Activated CD8-positive, alpha-beta memory T cell treated with anti-CD3 and anti-CD28 coated beads for 36 hours (primary cell): Measurements from ENCODE around the gene PIK3CG. TPM values are rescaled to one million over a fixed set of nuclear protein-coding genes. Genes with fewer than 3 reads are reported as not detected.
"Not testable (repeated sequence)": the region's sequence is repeated elsewhere in the genome, so short reads cannot be mapped to it uniquely, and the experiment has no call there.

ENCODE experiments used
- CTCF ChIA-PET: fragments of 350-600 bp; sonication (Branson Sonifier 250); formaldehyde crosslinking; loops from one replicate; lab custom pipeline; 2021; ENCODE audit warnings: antibody characterized with exemption; lab: Charles Lee
- POLR2A ChIA-PET: fragments of 350-600 bp; sonication (Branson Sonifier 250); formaldehyde crosslinking; loops from one replicate; lab custom pipeline; 2021; ENCODE audit warnings: antibody characterized with exemption; lab: Charles Lee
- total RNA-seq, 2 experiments: library from RNA; stranded (reverse); gene quantifications; one replicate each; pipeline ENCODE4 v1.2.3, GENCODE V29; 2021

PIK3CG gene
- 10 to 100 TPM; 26.6 to 26.9 TPM for total RNA-seq

DNA sequence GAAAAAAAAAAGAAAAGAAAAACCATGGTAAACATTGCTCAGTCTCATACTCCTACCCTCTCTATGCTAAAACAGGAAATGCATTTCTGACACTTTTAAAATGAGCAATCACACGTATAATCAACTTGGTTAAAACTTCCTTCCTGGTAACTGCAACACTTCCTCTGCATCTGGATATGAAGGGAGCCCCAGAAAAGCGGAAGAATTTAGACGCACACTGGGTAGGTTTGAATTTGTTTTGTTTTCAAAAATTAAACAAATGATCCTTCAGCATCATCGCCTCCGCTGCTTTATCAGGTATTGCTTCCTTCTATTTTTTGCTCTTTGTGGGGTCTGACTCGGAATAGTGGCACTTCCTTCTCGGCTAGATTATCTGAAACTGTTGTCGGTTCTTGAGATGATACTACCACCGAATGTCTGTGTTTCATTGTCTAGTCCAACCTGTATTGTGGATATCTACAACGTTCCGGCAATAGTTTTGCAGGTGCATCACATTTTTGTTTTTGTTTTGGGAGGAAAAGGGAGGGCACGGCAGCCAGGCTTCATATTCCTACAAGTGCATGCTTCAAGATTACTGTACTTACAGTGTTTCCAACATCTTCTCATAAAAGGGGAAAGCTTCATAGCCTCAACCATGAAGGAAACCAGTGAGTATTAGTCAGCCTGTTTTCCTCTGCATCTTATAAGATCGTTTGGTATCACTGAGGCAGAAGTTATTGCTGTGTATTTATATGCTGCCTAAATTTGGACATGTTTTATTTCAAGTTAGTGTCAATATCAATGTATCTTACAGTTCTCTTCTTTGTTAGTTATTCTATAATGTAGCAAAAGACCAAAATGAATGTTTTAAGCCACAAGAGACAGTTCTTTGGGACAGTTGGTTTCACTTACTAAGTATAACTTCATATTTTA, at the start of gene PIK3CG:
TSS of gene PIK3CG (plus strand) at position 153 of the 912 bp plus-strand sequence. CDS start 2,280 bp downstream, outside the sequence.
- CTCF ChIA-PET, result no interaction called here
- POLR2A ChIA-PET, result interaction anchor here (0.7 kb wide), 1 partner anchor 72 kb away, joined by 3 read pairs; no protein-coding TSS in a partner anchor

DNA sequence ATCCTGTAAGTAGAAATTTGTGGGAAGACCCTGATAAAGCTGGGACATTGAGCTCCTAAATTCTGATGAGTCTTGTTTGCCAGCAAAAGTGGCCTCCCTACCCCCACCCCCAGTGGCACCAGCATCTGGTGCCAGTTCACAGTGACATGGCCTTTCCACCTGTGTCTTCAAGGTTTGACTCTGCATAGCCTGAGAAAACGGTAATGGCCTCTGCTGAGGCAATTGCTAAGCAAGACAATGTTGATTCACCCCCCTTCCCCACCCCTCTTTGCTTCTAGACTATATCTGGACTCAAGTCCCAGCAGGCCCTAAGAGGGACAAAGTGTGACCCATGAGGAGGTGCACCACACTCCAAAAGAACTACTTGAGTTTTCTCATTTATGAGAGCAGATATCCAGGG, 48.0 kb upstream of the PIK3CG start:
- POLR2A ChIA-PET, result no interaction called here
- CTCF ChIA-PET, result no interaction called here

DNA sequence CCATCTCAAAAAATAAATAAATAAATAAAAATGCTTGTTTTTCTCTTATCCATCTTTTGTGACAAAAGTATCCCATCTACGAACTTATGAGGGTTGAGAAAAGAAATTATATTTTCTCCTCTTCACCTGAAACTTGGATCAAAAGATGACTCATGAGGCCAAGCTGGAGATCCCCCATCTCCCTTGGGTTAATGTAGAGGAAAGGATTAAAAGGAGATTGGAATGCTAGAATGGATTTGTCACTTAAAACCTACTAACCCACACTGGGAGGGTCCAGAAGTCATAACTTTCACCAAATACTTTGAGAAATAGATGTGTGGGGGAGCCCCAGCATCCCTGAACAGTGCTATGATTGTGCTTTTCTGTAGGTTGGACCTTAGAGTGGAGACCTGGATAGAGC, 46.3 kb upstream of the PIK3CG start:
- ChIA-PET CTCF (no interaction called here), POLR2A (no interaction called here)

DNA sequence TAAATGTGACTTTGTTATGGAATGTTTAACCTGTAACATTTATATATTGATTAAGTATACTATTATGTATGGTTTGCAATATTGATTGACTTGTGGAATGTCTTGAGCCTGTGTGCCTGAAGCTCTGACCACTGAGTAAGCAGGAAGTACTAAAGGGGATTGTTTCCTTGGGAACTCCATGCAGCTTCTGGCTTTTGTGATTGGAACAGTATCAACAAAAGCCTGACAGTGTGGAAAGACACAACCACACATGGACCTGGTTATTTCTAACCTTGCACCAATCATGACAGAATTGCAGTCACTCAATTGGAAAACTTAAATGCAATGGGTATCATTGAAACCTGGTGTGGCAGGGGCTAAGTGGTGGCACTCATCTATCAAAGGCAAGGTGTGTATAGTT, 45.5 kb upstream of the PIK3CG start:
- CTCF ChIA-PET, result no interaction called here
- POLR2A ChIA-PET, result no interaction called here

DNA sequence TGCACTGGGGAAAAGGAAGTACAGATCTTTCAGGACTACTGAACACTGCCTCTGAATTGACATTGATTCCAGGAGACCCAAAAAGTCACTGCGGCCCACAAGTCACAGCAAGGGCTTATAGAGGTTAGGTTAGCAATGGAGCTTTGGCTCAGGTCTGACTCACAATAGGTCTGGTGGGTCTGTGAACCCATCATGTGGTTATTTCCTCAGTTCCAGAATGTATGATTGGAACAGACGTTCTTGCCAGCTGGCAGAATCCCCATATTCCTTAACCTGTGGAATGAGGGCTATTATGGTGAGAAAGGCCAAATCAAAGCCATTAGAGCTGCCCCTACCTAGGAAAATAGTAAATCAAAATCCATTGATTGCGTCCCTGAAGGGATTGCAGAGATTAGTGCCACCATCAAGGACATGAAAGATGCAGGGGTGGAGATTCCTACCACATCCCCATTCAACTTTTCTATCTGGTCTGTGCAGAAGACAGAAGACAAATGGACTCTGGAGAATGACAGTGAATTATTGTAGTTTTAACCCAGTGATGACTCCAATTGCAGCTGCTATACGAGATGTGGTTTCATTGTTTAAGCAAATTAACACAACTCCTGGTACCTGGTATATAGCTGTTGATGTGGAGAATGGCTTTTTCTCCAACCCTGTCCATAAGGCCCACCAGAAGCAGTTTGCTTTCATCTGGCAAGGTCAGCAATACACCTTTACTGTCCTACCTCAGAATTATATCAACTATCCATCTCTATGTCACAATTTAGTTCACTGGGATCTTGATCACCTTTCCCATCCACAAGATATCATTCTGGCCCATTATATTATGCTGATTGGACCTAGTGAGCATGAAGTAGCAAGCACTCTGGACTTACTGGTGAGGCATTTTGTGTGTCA, 44.5 kb upstream of the PIK3CG start:
- CTCF ChIA-PET, result no interaction called here
- POLR2A ChIA-PET, result no interaction called here

DNA sequence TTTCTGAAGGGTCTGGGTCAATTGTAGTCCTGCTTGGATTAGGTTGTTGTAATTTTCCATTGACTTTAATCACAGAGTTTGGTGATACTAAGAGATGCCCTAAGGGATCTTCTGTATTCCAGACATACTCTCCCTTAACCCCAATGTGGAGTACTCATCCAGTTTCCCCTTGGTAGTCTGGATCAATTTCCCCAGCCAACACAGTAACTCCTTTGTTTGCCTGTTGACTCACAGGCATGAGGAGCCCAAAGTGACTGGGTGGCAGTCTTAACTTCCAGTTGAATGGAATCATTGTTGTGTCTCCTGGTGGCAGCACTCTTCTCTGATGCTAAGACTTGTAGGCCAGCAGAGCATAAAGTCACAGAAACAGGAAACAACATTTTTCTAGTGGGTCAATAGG, 41.5 kb upstream of the PIK3CG start:
- POLR2A ChIA-PET, result no interaction called here
- CTCF ChIA-PET, result no interaction called here

DNA sequence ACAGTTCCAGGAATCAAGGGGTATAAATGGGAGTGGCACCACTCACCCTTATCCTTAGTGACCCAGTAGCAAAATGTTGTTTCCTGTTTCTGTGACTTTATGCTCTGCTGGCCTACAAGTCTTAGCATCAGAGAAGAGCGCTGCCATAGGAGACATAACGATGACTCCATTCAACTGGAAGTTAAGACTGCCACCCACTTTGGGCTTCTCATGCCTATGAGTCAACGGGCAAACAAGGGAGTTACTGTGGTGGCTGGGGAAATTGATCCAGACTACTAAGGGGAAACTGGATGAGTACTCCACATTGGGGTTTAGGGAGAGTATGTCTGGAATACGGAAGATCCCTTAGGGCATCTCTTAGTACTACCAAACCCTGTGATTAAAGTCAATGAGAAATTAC, 40.6 kb upstream of the PIK3CG start:
- ChIA-PET CTCF (no interaction called here), POLR2A (no interaction called here)

DNA sequence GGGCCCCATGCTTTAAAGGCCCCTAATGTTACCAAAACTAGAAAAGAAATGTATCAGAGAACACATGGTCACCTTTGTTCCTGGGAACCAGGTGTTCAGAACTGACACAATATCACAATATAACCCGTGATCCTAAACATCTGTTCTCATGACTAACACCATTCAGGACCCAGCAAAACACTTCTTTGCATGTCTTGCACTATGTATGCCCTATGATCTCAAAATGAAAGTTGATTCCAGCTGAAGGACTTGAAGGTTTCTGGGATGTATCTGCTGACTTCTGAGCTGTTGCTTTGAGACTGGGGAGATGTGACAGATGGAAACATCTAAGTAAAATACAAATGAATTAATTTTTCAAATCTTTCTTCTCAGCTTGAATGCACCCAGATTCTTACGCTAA, 37.5 kb upstream of the PIK3CG start:
- CTCF ChIA-PET, result no interaction called here

DNA sequence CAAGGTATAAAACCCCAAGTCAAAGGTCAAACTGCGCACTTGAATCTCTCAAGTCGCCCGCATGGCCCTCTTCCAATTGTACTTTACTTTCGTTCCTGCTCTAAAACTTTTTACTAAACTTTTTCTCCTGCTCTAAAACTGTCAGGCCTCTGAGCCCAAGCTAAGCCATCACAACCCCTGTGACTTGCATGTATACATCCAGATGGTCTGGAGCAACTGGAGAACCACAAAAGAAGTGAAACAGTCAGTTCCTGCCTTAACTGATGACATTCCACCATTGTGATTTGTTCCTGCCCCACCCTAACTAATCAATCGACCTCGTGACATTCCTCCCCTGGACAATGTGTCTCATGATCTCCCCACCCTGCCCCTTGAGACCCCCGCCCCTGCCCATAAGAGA, 35.6 kb upstream of the PIK3CG start:
- CTCF ChIA-PET, result no interaction called here
- POLR2A ChIA-PET, result no interaction called here

More for the DNA sequence above, 37.5 kb upstream of the PIK3CG start:
- POLR2A ChIA-PET, result no interaction called here

DNA sequence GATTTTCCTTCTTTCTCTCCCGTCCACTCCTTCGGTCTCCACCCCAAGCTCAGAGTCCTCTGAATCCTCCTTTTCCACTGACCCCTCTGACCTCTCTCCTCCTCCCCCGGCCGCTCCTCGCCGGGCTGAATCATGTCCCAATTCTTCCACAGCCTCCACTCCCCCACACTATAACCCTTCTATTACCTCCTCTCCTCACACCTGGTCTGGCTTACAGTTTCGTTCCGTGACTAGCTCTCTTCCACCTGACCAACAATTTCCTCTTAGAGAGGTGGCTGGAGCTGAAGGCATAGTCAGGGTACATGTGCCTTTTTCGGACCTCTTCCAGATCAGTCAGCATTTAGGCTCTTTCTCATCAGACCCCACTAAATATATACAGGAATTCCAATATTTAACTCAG, 34.2 kb upstream of the PIK3CG start:
- POLR2A ChIA-PET, result not testable (repeated sequence)
- CTCF ChIA-PET, result interaction anchor here (0.6 kb wide), 1 partner anchor 254 kb away, joined by 3 read pairs; no protein-coding TSS in a partner anchor

DNA sequence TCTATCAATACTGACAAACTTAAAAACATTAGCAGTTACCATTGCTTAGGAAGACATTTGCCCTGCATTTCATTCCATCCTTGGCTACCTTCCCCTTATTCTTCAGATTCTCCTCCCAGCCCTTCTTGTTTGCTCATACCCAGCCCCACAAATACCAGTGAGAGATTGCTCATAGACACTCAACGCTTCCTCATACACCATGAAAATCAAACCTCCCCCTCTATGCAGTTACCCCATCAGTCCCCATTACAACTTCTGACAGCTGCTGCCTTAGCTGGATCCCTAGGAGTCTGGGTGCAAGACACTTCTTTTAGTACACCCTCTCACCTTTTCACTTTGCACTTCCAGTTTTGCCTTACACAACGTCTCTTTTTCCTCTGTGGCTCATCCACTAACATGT, 28.3 kb upstream of the PIK3CG start:
- CTCF ChIA-PET, result interaction anchor here (0.6 kb wide), 1 partner anchor 289 kb away, joined by 3 read pairs; no protein-coding TSS in a partner anchor
- POLR2A ChIA-PET, result no interaction called here

DNA sequence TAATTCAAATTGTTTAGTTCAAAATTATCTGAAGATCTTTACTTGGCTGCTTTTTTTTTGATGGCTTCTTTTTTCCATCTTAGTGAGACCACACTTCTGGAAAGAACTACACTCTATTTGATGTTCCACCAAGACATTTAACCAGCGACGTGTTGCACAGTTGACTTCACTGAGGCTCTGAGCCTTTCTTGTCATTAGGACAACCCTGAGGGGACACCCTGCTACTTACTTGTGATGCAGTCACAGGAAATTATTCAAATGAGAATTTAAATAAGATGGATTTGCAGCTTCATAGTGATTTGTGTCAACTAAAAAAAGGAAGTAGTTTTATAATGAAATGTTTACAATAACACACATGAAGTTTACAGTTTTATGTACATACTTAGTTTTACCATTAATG, 25.6 kb upstream of the PIK3CG start:
- ChIA-PET CTCF (no interaction called here), POLR2A (no interaction called here)

DNA sequence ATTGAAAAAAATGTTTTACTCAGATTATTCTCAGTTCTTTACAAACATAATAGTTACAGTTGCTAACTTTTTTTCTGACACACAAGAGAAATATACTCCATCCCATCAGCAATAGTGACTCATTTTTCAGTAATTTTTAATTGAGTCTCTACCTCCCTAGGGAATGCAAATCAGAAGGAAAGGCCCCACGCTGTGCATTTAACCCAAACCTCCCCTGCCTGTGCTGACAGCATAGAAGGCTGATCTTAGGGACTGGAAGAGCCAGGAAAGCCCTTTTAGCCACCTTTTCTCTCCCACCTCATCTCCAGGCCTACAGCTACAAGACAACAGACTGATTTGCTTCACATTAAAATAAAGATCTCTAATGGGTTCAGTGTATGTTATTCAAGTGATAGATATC, 24.7 kb upstream of the PIK3CG start:
- ChIA-PET CTCF (no interaction called here), POLR2A (no interaction called here)

DNA sequence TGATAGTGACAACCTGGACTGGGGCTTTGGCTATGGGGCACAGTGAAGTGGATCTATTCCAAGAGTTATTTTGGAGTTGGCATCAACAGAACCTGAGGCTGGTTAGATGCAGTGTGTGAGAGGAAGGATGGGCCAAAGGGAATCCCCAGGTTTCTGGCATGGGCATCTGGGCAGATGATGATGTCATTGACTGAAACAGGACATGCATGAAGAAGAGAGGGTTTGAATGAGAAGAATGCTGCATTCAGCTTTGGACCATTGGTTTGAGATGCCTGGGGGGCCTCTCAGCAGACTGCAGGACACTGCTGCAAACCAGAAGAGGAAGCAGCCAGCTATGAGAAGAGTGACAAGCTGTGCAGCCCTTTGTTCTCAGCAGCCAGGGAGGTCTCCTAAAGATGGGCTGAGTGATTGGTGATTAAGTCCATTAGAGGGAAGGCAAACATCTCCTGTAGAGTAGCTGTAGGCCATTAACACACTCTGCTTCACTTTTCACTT, 23.1 kb upstream of the PIK3CG start:
- ChIA-PET POLR2A (no interaction called here), CTCF (no interaction called here)

DNA sequence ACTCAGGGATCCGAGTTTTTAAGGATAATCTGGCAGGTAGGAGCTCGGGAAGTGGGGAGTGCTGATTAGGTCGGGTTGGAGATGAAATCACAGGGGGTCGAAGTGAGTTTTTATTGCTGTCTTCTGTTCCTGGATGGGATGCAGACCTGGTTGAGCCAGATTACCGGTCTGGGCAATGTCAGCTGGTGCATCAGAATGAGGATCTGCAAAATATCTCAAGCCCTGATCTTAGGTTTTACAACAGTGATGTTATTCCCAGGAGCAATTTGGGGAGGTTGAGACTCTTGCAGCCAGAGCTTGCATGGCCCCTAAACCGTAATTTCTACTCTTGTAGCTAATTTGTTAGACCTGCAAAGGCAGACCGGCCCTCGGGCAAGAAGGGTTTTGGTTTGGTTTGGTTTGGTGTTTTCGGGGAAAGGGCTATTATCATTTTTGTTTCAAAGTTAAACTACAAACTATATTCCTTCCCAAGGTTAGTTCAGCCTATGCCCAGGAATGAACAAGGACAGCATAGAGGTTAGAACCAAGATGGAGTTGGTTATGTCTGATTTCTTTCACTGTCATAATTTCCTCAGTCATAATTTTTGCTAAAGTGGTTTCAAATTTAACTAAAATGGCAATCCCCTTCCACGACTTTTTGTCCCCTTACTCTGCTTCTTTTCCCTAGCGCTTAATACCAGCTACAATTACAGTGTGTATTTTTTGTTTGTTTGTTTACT, 20.6 kb upstream of the PIK3CG start:
- CTCF ChIA-PET, result no interaction called here
- POLR2A ChIA-PET, result no interaction called here

DNA sequence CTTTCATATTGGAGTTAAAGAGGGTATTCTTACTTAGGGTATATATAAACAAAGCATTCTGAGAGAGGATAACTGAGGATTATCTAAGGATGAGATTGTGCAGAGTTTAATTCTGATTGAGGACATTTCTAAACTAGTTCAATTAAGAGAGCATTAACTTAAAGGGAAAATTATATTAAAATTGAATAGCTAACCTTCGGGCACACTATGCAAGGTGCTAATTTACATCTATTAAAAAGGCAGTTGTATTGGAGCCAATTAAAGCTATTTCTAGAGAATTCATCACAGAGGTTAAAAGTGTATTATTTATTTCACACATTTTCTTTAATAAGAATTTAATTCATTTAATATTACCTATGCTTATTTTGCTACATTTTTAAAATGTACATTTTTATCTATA, 17.0 kb upstream of the PIK3CG start:
- CTCF ChIA-PET, result no interaction called here
- POLR2A ChIA-PET, result no interaction called here

DNA sequence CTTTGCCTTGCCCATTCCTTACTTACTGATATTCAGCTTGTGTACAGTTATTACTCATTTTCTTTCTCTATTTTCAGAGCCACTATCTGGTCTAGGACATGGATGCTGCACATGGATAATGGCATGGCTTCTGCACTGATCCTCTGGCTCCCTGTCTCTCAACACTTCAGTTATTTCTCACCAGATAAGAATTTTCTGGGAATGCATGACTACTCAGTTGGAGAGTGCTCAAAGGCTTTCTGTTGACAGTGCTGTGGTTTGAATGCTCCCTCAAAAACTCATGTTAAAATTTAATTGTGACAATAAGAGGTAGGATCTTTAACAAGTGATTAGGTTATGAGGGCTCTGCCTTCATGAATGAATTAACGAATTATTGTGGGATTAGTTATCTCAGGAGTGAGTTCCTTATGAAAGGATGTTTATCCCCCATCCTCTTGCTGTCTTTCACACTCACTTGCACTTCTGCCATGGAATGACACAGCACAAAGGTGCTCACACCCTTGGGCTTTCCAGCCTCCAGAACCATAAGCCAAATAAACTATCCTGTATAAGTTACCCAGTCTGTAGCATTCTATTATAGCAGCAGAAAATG, 16.1 kb upstream of the PIK3CG start:
- ChIA-PET CTCF (no interaction called here), POLR2A (no interaction called here)

DNA sequence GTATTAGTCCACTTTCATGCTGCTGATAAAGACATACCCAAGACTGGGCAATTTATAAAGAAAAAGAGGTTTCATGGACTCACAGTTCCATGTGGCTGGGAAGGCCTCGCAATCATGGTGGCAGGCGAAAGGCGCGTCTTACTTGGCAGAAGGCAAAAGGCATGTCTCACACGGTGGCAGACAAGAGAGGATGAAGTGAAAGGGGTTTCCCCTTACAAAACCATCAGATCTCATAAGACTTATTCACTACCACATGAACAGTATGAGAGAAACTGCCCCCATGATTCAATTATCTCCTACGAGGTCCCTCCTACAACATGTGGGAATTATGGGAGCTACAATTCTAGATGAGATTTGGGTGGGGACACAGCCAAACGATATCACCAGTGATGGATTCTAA, 13.4 kb upstream of the PIK3CG start:
- POLR2A ChIA-PET, result not testable (repeated sequence)
- CTCF ChIA-PET, result interaction anchor here (1.1 kb wide), 1 partner anchor 10 kb away, joined by 3 read pairs; no protein-coding TSS in a partner anchor

DNA sequence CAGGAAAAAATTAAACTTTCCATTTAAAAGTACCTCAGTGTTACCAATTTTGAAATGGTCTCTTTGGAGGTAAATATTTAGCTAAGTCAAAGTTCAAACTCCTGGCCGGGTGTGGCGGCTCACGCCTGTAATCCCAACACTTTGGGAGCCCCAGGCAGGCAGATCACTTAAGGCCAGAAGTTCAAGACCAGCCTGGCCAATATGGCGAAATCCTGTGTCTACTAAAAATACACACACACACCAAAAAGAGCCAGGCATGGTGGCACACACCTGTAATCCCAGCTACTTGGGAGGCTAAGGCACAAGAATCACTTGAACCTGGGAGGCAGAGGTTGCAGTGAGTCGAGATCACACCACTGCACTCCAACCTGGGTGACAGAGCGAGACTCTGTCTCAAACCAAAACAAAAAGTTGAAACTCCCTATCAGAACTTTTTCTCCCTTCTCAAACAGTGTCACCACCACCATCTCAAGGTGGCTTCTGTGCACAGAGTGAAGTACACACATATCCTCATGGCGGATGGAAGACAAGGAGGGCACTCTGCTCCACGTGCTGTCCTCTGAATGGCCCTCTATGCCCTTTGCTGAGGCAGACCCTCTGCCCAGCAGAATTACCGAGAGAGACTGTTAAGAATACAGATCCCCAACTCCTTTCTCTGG, 11.7 kb upstream of the PIK3CG start:
- ChIA-PET POLR2A (no interaction called here), CTCF (no interaction called here)
